ENCODE measurements around the gene LRRC1.

Gene LRRC1

DNA sequence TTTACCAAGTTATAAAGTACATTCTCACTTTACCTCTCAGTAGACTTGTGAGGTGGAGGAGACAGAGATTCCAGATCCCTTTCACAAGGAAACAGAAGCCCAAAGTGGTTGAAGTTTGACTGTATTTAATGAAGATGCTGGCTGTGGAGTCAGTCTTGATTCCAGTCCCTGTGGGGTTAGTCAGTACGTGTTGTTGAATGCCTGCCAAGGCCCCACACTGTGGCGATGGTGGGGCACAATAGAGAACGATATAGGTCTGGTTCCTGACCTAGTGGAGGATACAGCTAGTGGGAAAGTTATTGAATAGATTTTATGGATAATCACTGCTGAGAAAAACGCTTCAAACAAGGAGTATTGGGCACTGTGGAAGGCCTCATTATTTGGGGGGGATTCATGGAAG, 71.4 kb downstream of the LRRC1 start:
- no peak overlapping the region for H3K4me3 ChIP-seq (ENCODE audit: low read length)
- no peak for DNase-seq (ENCODE audit: low read depth)
- TF ChIP-seq, protein P1, sequence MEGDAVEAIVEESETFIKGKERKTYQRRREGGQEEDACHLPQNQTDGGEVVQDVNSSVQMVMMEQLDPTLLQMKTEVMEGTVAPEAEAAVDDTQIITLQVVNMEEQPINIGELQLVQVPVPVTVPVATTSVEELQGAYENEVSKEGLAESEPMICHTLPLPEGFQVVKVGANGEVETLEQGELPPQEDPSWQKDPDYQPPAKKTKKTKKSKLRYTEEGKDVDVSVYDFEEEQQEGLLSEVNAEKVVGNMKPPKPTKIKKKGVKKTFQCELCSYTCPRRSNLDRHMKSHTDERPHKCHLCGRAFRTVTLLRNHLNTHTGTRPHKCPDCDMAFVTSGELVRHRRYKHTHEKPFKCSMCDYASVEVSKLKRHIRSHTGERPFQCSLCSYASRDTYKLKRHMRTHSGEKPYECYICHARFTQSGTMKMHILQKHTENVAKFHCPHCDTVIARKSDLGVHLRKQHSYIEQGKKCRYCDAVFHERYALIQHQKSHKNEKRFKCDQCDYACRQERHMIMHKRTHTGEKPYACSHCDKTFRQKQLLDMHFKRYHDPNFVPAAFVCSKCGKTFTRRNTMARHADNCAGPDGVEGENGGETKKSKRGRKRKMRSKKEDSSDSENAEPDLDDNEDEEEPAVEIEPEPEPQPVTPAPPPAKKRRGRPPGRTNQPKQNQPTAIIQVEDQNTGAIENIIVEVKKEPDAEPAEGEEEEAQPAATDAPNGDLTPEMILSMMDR (conservative IDR thresholded peaks at IDR 0.05; ENCODE audit: low read length) = no peak

DNA sequence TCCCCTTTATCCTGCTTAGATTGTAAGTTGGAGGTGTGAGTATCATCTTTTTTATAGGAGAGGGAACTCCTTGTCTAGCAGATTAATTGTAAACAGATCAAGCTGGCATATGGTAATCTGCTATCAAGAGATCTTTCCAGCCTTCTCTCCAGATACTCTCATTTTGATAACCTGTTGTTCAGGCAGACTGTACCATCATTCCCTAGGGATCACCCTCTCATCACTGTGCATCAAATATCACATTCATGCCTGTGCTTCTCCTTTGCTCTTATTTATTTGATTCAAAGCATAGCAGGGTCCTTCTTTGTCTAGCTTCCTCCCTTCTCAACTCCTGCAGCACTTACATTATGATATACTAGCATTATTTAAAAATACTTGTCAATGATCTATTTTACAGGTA, 73.8 kb downstream of the LRRC1 start:
- DNase-seq (ENCODE audit: low read depth) = no peak
- no peak overlapping the region for H3K4me3 ChIP-seq (ENCODE audit: low read length)
- TF ChIP-seq, protein P1 (conservative IDR thresholded peaks at IDR 0.05; ENCODE audit: low read length) = no peak

DNA sequence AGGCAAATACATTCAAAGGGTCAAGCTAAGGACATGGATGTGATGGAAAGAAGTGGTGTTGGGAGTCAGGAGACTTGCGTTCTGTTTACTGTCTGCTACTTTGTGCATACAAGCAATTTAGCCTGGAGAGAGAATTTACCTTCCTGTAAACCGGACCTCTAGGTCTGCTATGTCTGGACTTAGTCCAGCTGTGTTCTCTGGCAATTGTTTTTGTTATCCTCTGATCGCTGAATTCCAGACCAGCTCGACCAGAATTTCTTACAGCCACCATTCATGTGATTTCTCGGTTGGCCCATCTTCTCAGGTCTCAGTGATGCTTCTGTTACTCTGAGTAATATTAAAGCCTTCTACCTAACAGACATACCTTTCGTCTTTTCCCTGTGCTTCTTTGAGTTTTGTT, 75.2 kb downstream of the LRRC1 start:
- TF ChIP-seq, protein P1 (conservative IDR thresholded peaks at IDR 0.05; ENCODE audit: low read length) = no peak
- no peak overlapping the region for H3K4me3 ChIP-seq (ENCODE audit: low read length)
- no peak for DNase-seq (ENCODE audit: low read depth)

DNA sequence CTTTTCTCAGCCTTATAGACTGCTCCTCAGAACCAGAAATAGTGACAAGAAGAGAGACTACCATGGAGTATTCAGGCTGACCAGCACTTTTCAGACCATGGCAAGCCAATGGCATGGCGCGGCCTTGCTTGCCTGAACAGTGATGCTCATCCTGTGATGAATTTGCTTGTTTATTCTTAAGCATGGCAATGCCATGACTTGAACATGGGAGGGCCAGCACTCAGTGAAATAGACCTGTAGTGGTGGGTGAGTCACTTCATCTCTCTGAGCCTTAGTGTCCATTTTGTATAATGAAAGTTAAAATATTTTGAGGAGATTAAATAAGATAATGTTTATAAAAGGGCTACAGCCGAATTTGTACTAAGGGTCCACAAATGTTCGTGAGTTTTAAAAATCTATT, 79.1 kb downstream of the LRRC1 start:
- TF ChIP-seq, protein P1 (conservative IDR thresholded peaks at IDR 0.05; ENCODE audit: low read length) = no peak
- no peak overlapping the region for H3K4me3 ChIP-seq (ENCODE audit: low read length)
- no peak for DNase-seq (ENCODE audit: low read depth)

DNA sequence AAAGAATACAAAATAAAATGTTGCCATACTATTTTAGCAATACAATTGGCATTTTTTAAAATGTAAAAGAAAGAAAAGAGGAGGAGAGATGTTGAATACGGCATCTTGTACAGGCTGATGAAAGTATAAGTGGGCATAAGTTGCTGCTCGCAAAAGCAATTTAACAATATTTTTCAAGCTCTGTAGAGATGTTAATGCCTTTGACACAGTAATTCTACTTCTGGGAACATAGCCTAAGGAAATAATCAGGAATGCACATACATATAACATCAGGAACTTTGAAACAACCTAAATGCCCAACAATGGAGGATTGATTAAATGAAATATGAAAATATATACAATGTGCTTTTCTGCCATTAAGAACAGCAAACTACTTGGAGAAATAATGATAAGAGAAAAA, 80.2 kb downstream of the LRRC1 start:
- TF ChIP-seq, protein P1 (conservative IDR thresholded peaks at IDR 0.05; ENCODE audit: low read length) = no peak
- no peak for DNase-seq (ENCODE audit: low read depth)
- H3K4me3 ChIP-seq (ENCODE audit: low read length) = no peak overlapping the region

DNA sequence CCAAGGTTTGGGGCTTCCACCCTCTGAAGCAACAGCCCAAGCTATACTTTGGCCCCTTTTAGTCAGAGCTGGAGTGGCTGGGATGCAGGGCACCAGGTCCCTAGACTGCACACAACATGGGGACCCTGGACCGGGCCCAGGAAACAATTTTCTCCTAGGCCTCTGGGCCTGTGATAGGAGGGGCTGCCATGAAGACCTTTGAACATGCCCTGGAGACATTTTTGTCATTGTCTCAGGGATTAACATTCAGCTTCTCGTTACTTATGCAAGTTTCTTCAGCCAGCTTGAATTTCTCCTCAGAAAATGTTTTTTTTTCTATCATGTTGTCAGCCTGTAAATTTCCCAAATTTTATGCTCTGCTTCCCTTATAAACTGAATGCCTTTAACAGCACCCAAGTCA, 82.3 kb downstream of the LRRC1 start:
- TF ChIP-seq, protein P1 (conservative IDR thresholded peaks at IDR 0.05; ENCODE audit: low read length) = no peak
- no peak overlapping the region for H3K4me3 ChIP-seq (ENCODE audit: low read length)
- no peak for DNase-seq (ENCODE audit: low read depth)

DNA sequence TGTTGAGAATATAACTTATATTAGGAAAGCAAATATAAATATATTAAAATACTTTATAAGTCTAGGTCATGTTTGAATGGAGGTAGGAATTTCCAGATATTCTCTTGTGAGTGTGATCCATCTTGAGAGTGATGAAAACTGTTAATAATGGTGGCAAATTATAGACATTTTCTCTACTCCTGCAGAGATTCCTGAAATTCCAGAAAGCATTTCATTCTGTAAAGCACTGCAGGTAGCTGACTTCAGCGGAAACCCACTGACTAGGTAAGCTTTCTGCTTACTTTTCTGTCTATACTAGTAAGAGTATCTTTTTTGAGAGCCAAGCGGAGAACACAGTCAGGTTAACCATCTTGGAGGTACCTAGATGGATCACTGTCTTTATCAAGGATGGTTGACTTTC, 84.0 kb downstream of the LRRC1 start:
- DNase-seq (ENCODE audit: low read depth) = no peak
- no peak overlapping the region for H3K4me3 ChIP-seq (ENCODE audit: low read length)
- TF ChIP-seq, protein P1 (conservative IDR thresholded peaks at IDR 0.05; ENCODE audit: low read length) = no peak

Data from AG10803 (cell line).